Activated CD8-positive, alpha-beta memory T cell treated with anti-CD3 and anti-CD28 coated beads, Interleukin-2, amount 50 U/mL, for 4 hours (primary cell): ENCODE data around the gene QTRT2.

Source experiments
- DNase-seq: peaks from one replicate; pipeline ENCODE4 v3.0.0-alpha.2; 2020

The QTRT2 gene

GRCh38 chr3:114127517-114127916 is 71.0 kb downstream of the QTRT2 start:
- no peak for DNase-seq

GRCh38 chr3:114128231-114128630 is 71.7 kb downstream of the QTRT2 start:
- DNase-seq: no peak

- no peak for DNase-seq
Observed at GRCh38 chr3:114128826-114129225, 72.3 kb downstream of the QTRT2 start.

- no peak for DNase-seq
Observed at GRCh38 chr3:114132500-114132899, 76.0 kb downstream of the QTRT2 start.

GRCh38 chr3:114133947-114134346 is 77.4 kb downstream of the QTRT2 start:
- DNase-seq: no peak
